Measurements from ENCODE around the gene TCEA3.

Gene TCEA3

DNA sequence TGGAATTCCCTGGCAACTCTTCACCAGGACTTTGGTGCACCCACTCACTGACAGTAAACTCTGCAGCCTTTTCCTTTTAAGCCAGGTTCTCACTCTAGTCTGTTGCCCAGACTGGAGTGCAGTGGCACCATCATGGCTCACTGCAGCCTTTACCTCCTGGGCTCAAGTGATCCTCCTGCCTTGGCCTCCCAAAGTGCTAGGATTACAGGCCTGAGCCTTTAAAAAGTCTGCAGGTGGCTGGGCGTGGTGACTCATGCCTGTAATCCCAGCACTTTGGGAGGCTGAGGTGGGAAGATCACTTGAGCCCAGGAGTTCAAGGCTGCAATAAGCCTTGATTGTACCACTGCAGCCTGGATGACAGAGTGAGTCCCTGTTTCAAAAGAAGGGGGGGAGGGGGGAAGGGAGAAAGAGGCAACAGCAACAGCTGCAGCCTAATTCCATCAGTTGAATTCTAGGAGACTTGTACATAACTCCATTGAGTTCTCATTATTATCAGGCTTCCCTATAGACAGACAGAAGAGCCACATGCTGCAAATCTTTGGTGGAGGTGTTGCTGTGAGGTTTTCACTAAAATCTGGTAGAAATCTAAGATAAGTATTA is 72.4 kb downstream of the TCEA3 start:
- no peak overlapping the region for H3K4me2 ChIP-seq (ENCODE audit: low read length)
- H3K9ac ChIP-seq (ENCODE audit: low read length): no peak overlapping the region
- no peaks in the 10 kb centered on the region for H3K27me3 ChIP-seq (ENCODE audit: low read depth, low read length)
- no peak for TF ChIP-seq EZH2phosphoT487 (IDR thresholded peaks at IDR 0.05; ENCODE audit: low read depth)
- TF ChIP-seq, protein P1, sequence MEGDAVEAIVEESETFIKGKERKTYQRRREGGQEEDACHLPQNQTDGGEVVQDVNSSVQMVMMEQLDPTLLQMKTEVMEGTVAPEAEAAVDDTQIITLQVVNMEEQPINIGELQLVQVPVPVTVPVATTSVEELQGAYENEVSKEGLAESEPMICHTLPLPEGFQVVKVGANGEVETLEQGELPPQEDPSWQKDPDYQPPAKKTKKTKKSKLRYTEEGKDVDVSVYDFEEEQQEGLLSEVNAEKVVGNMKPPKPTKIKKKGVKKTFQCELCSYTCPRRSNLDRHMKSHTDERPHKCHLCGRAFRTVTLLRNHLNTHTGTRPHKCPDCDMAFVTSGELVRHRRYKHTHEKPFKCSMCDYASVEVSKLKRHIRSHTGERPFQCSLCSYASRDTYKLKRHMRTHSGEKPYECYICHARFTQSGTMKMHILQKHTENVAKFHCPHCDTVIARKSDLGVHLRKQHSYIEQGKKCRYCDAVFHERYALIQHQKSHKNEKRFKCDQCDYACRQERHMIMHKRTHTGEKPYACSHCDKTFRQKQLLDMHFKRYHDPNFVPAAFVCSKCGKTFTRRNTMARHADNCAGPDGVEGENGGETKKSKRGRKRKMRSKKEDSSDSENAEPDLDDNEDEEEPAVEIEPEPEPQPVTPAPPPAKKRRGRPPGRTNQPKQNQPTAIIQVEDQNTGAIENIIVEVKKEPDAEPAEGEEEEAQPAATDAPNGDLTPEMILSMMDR (IDR thresholded peaks at IDR 0.05; ENCODE audit: low read depth, low read length): no peak
- no peaks in the 10 kb centered on the region for H3K79me2 ChIP-seq (ENCODE audit: low read length)
- no peaks in the 10 kb centered on the region for H3K4me1 ChIP-seq (ENCODE audit: low read length)
- H3K4me3 ChIP-seq (ENCODE audit: low read length): no peak overlapping the region
- no peaks in the 10 kb centered on the region for H4K20me1 ChIP-seq (ENCODE audit: insufficient read depth, low read length)
- no peaks in the 10 kb centered on the region for H3K9me3 ChIP-seq (ENCODE audit: insufficient read depth, low read length)
- no peaks in the 10 kb centered on the region for H3K36me3 ChIP-seq (replicated peaks; ENCODE audit: low read depth, low read length)
- H3K27ac ChIP-seq (ENCODE audit: low read length): no peak overlapping the region
- no peak overlapping the region for H2AFZ ChIP-seq (ENCODE audit: low read depth, low read length)

DNA sequence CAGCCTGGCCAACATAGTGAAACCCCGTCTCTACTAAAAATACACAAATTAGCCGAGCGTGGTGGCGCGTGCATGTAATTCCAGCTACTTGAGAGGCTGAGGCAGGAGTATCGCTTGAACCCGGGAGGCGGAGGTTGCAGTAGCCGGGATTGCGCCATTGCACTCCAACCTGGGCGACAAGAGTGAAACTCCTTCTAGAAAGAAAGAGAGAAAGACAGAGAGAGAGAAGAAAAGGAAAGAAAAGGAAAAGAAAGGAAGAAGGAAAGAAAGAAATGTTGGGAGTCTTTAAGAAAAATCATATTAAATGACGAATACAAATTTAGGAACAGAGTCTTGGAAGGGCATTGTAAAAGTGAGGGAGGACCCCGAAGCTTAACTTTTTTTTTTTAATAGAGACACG is 78.6 kb downstream of the TCEA3 start:
- Histone ChIP-seq H3K27me3 (ENCODE audit: low read depth, low read length) (no peaks in the 10 kb centered on the region), H3K79me2 (ENCODE audit: low read length) (peaks cover 32% of the 10 kb centered on the region), H3K4me2 (ENCODE audit: low read length) (no peak overlapping the region), H4K20me1 (ENCODE audit: insufficient read depth, low read length) (peaks cover 26% of the 10 kb centered on the region), H2AFZ (ENCODE audit: low read depth, low read length) (no peak overlapping the region), H3K36me3 (replicated peaks; ENCODE audit: low read depth, low read length) (no peaks in the 10 kb centered on the region), H3K4me1 (ENCODE audit: low read length) (peaks cover 17% of the 10 kb centered on the region), H3K27ac (ENCODE audit: low read length) (no peak overlapping the region), H3K9me3 (ENCODE audit: insufficient read depth, low read length) (no peaks in the 10 kb centered on the region), H3K9ac (ENCODE audit: low read length) (no peak overlapping the region), H3K4me3 (ENCODE audit: low read length) (no peak overlapping the region)
- TF ChIP-seq, protein P1 (IDR thresholded peaks at IDR 0.05; ENCODE audit: low read depth, low read length): no peak
- TF ChIP-seq EZH2phosphoT487 (IDR thresholded peaks at IDR 0.05; ENCODE audit: low read depth): no peak

DNA sequence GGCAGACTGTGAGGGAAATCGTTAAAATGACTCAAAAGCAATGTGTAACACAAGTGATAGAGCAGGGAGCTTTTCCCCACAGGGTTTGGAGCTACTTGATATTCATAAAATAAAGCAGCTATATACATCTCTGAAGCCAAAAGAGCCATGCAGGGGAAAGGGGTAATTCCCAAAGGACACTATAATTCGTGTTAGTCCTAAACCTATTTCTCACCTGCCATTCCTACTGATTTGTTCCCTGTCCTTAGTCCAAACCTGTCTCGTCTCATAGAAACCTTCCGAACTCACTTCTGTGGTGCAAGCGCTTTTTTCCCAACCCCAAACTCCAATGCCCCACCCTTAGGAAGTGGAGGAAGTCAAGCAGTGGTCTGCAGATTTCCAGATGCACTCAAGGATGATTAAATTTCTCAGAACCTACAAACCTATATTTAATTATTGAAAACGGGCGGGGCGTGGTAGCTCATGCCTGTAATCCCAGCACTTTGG is 79.5 kb downstream of the TCEA3 start:
- TF ChIP-seq EZH2phosphoT487 (IDR thresholded peaks at IDR 0.05; ENCODE audit: low read depth): no peak
- TF ChIP-seq, protein P1 (IDR thresholded peaks at IDR 0.05; ENCODE audit: low read depth, low read length): no peak
- Histone ChIP-seq H3K4me3 (ENCODE audit: low read length) (peak overlapping the region; percentile 98), H2AFZ (ENCODE audit: low read depth, low read length) (peak overlapping the region; percentile 75), H3K9ac (ENCODE audit: low read length) (peak overlapping the region; percentile 98), H3K4me2 (ENCODE audit: low read length) (peak overlapping the region; percentile 94), H3K4me1 (ENCODE audit: low read length) (peaks cover 26% of the 10 kb centered on the region), H3K79me2 (ENCODE audit: low read length) (peaks cover 41% of the 10 kb centered on the region), H3K27ac (ENCODE audit: low read length) (peak overlapping the region; percentile 72), H4K20me1 (ENCODE audit: insufficient read depth, low read length) (peaks cover 34% of the 10 kb centered on the region), H3K9me3 (ENCODE audit: insufficient read depth, low read length) (no peaks in the 10 kb centered on the region), H3K27me3 (ENCODE audit: low read depth, low read length) (no peaks in the 10 kb centered on the region), H3K36me3 (replicated peaks; ENCODE audit: low read depth, low read length) (no peaks in the 10 kb centered on the region)

DNA sequence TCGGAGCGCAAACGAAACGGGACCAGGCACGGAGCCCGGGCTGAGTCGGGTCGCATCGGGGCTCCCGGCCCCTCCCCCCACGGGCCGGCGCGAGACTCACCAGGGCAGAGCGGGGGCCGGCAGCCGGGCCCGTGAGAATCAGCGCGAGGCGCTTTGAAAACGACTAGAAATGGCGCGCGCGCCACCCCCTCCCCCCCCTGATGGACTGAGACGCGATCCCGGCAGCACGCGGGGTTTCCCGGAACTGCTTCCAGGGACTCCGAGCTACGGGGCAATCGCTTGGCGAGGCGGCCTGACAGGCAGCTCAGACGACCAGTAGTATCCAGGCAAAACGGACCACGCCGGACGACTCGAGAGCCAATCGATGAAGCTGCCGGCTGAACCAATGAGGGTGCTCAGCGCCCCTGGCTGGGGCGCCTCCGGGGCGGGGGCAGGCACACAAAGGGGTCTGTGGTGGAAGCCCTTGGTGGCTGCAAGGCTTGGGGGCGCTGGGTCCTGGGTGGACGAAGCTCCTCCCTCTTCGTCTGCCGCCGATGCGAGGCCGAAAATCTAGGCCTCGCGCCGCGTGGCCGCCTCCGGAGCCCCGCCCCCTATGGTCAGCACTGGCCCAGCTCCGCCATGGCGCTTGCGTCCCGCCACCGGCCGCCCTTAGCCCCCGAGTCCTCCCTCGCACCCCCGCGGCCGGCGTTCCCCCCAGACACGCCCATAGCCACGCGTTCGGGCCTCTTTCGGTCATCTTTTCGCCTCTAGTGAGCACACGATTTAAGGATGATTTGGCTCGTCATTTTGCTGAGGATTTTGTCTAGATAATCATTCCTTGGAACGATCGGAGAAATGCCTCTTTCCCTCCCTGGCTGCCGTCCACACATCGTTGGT is 80.2 kb downstream of the TCEA3 start, which contains the start of gene HNRNPR:
TSS of gene HNRNPR (minus strand) at position 174 of the 876 bp plus-strand sequence. CDS start 3,276 bp downstream, outside the sequence.
- Histone ChIP-seq H3K9me3 (ENCODE audit: insufficient read depth, low read length) (no peaks in the 10 kb centered on the region), H3K27ac (ENCODE audit: low read length) (peak within 1 kb of the TSS; percentile 76), H3K27me3 (ENCODE audit: low read depth, low read length) (no peaks in the 10 kb centered on the region), H3K4me1 (ENCODE audit: low read length) (peaks cover 31% of the 10 kb centered on the region), H4K20me1 (ENCODE audit: insufficient read depth, low read length) (peaks cover 41% of the 10 kb centered on the region), H3K4me3 (ENCODE audit: low read length) (peak within 1 kb of the TSS; percentile 98), H3K79me2 (ENCODE audit: low read length) (peaks cover 48% of the 10 kb centered on the region), H3K4me2 (ENCODE audit: low read length) (peak within 1 kb of the TSS; percentile 94), H3K9ac (ENCODE audit: low read length) (peak within 1 kb of the TSS; percentile 98), H2AFZ (ENCODE audit: low read depth, low read length) (peak within 1 kb of the TSS; percentile 75), H3K36me3 (replicated peaks; ENCODE audit: low read depth, low read length) (no peaks in the 10 kb centered on the region)
- TF ChIP-seq, protein P1 (IDR thresholded peaks at IDR 0.05; ENCODE audit: low read depth, low read length): no peak
- no peak for TF ChIP-seq EZH2phosphoT487 (IDR thresholded peaks at IDR 0.05; ENCODE audit: low read depth)
